K562 (cell line): Measurements from ENCODE around the gene DPH6.

Experiments
- ESRRA ChIP-seq: fragments of 450-650 bp; IDR thresholded peaks from 2 replicates; pipeline ENCODE4 v1.6.1; 2014; ENCODE audit warnings: low read depth, mild to moderate bottlenecking, moderate library complexity, borderline replicate concordance
- HSF4 ChIP-seq: fragments of 250-450 bp; sonication (Bioruptor Pico); IDR thresholded peaks from 2 replicates; pipeline ENCODE4 v2.1.2; 2022; ENCODE audit warnings: mild to moderate bottlenecking, moderate library complexity, borderline replicate concordance
- JUN ChIP-seq, 2 experiments: sonication (generic) in 1 of 2; formaldehyde crosslinking in 1 of 2; IDR thresholded peaks; 2 replicates each; pipeline versions ENCODE4 v1.6.1 to v1.8.0; 2012 to 2022; ENCODE audit warnings: borderline replicate concordance in 2 of 2, mild to moderate bottlenecking in 2 of 2, improper control_type of control experiment in 1 of 2, low read depth in 1 of 2, low read length in 1 of 2, missing genetic modification reagents in 1 of 2
- JUNB ChIP-seq: fragments of 450-650 bp; formaldehyde crosslinking; conservative IDR thresholded peaks from 2 replicates; pipeline ENCODE4 v1.4.0; 2020; ENCODE audit warnings: mild to moderate bottlenecking
- JUND ChIP-seq, 2 experiments: IDR thresholded peaks; 2 replicates in 1 of 2; 3 replicates in 1 of 2; pipeline ENCODE4 v1.6.1; 2011; ENCODE audit warnings: borderline replicate concordance in 2 of 2, low read depth in 2 of 2, low read length in 2 of 2, improper control_type of control experiment in 1 of 2, missing biosample characterization in 1 of 2, missing genetic modification characterization in 1 of 2, missing genetic modification reagents in 1 of 2
- PCBP2 ChIP-seq: fragments of 200-400 bp; formaldehyde crosslinking; IDR thresholded peaks from 2 replicates; pipeline ENCODE4 v1.6.1; 2018; ENCODE audit warnings: low read length, low read depth, mild to moderate bottlenecking, moderate library complexity; ENCODE audit not compliant: poor library complexity, severe bottlenecking
- PML ChIP-seq: IDR thresholded peaks from 2 replicates; pipeline ENCODE4 v1.6.1; 2012; ENCODE audit warnings: low read length, inconsistent platforms
- PTTG1 ChIP-seq: fragments of 450-650 bp; IDR thresholded peaks from 2 replicates; pipeline ENCODE4 v1.6.1; 2016; ENCODE audit warnings: low read depth, mild to moderate bottlenecking, missing genetic modification characterization, missing compliant biosample characterization
- SAFB ChIP-seq: fragments of 200-400 bp; formaldehyde crosslinking; IDR thresholded peaks from 2 replicates; pipeline ENCODE4 v1.6.1; 2017; ENCODE audit warnings: low read depth, low read length, borderline replicate concordance
- SMARCA4 ChIP-seq: fragments of 450-650 bp; IDR thresholded peaks from 2 replicates; pipeline ENCODE4 v1.6.1; 2016
- TARDBP ChIP-seq: fragments of 450-650 bp; IDR thresholded peaks from 2 replicates; pipeline ENCODE4 v1.6.1; 2016
- ZNF347 ChIP-seq: fragments of 450-650 bp; formaldehyde crosslinking; IDR thresholded peaks from 2 replicates; pipeline ENCODE4 v1.4.0; 2020; ENCODE audit warnings: low read depth, mild to moderate bottlenecking, moderate library complexity
- TF ChIP-seq, protein P1 (sequence below), 3 experiments: IDR thresholded peaks in 2 of 3; conservative IDR thresholded peaks in 1 of 3; 2 replicates each; pipeline ENCODE4 v1.5.1; 2011 to 2012; ENCODE audit warnings: low read length in 3 of 3, mild to moderate bottlenecking in 3 of 3, control low read depth in 2 of 3, improper control_type of control experiment in 1 of 3, inconsistent platforms in 1 of 3, low read depth in 1 of 3, mixed read lengths in 1 of 3, moderate library complexity in 1 of 3; ENCODE audit not compliant: insufficient read depth in 2 of 3
- TF ChIP-seq, protein P2 (sequence below): fragments of 450-650 bp; IDR thresholded peaks from 2 replicates; pipeline ENCODE4 v1.6.1; 2017; ENCODE audit warnings: antibody characterized with exemption

DNA sequence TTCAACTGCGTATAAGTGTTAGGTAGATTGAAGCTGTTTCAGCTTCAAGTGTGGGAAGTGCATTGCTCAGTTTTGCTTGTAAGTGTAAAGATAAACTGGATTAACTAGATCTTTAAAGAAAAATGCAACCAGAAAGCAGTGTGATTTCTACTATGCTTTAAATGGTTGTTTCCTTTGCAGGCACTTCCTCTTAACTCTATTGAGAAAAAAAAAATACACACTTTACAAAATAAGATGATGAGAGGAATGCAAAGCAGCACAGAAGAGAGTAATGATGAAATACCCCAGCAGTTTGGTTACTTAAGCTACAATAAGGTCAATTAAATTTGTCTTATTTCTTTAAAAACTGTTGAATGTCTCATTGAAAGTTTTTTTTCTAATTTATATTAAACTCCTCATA, 40.8 kb downstream of the DPH6 start:
- TF ChIP-seq TARDBP (no peak), PML (no peak), ZNF347 (CRISPR knock-in tag) (no peak), JUN (IDR thresholded peaks at IDR 0.05; ENCODE audit: borderline replicate concordance, low read depth, low read length) (no peak), JUN (CRISPR knock-in tag; IDR thresholded peaks at IDR 0.05; ENCODE audit: borderline replicate concordance) (no peak), JUND (IDR thresholded peaks at IDR 0.05; ENCODE audit: borderline replicate concordance, low read depth, low read length) (no peak), JUND (tag; IDR thresholded peaks at IDR 0.05; ENCODE audit: borderline replicate concordance, low read depth, low read length) (no peak), HSF4 (no peak), PTTG1 (tag) (no peak), SMARCA4 (no peak), ESRRA (no peak), PCBP2 (no peak), JUNB (CRISPR knock-in tag) (no peak), SAFB (no peak)
- TF ChIP-seq, protein P1, sequence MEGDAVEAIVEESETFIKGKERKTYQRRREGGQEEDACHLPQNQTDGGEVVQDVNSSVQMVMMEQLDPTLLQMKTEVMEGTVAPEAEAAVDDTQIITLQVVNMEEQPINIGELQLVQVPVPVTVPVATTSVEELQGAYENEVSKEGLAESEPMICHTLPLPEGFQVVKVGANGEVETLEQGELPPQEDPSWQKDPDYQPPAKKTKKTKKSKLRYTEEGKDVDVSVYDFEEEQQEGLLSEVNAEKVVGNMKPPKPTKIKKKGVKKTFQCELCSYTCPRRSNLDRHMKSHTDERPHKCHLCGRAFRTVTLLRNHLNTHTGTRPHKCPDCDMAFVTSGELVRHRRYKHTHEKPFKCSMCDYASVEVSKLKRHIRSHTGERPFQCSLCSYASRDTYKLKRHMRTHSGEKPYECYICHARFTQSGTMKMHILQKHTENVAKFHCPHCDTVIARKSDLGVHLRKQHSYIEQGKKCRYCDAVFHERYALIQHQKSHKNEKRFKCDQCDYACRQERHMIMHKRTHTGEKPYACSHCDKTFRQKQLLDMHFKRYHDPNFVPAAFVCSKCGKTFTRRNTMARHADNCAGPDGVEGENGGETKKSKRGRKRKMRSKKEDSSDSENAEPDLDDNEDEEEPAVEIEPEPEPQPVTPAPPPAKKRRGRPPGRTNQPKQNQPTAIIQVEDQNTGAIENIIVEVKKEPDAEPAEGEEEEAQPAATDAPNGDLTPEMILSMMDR (IDR thresholded peaks at IDR 0.05 in 2 of 3, conservative IDR thresholded peaks at IDR 0.05 in 1 of 3; ENCODE audit: insufficient read depth in 2 of 3, low read depth in 1 of 3, low read length in 3 of 3) = no peak
- TF ChIP-seq, protein P2, sequence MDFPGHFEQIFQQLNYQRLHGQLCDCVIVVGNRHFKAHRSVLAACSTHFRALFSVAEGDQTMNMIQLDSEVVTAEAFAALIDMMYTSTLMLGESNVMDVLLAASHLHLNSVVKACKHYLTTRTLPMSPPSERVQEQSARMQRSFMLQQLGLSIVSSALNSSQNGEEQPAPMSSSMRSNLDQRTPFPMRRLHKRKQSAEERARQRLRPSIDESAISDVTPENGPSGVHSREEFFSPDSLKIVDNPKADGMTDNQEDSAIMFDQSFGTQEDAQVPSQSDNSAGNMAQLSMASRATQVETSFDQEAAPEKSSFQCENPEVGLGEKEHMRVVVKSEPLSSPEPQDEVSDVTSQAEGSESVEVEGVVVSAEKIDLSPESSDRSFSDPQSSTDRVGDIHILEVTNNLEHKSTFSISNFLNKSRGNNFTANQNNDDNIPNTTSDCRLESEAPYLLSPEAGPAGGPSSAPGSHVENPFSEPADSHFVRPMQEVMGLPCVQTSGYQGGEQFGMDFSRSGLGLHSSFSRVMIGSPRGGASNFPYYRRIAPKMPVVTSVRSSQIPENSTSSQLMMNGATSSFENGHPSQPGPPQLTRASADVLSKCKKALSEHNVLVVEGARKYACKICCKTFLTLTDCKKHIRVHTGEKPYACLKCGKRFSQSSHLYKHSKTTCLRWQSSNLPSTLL = no peak
